ENCODE results near the gene NKAIN1.

NKAIN1 gene

GRCh38 chr1:31221072-31221471 lies 18.6 kb downstream of the NKAIN1 start:
- Histone ChIP-seq H3K27me3 (ENCODE audit: insufficient read depth, low read depth) (no peaks in the 10 kb centered on the region), H3K4me1 (ENCODE audit: low read depth, poor library complexity, severe bottlenecking) (no peaks in the 10 kb centered on the region), H3K36me3 (ENCODE audit: insufficient read depth) (no peaks in the 10 kb centered on the region), H3K27ac (no peak overlapping the region), H3K4me2 (no peak overlapping the region), H4K20me1 (ENCODE audit: insufficient read depth) (no peaks in the 10 kb centered on the region), H3K79me2 (ENCODE audit: insufficient read depth, low read depth) (no peaks in the 10 kb centered on the region), H3K4me3 (IDR thresholded peaks at IDR 0.05; ENCODE audit: insufficient read depth, low read depth, low read length) (no peak overlapping the region), H3K9ac (no peak overlapping the region), H2AFZ (ENCODE audit: low read depth) (no peak overlapping the region)
- no peak for TF ChIP-seq CTCF (conservative IDR thresholded peaks at IDR 0.05; ENCODE audit: low read depth, low read length)

GRCh38 chr1:31219489-31219888 lies 20.2 kb downstream of the NKAIN1 start:
- Histone ChIP-seq H3K79me2 (ENCODE audit: insufficient read depth, low read depth) (no peaks in the 10 kb centered on the region), H3K4me2 (no peak overlapping the region), H3K9ac (no peak overlapping the region), H3K27me3 (ENCODE audit: insufficient read depth, low read depth) (no peaks in the 10 kb centered on the region), H3K27ac (no peak overlapping the region), H3K4me1 (ENCODE audit: low read depth, poor library complexity, severe bottlenecking) (no peaks in the 10 kb centered on the region), H3K4me3 (IDR thresholded peaks at IDR 0.05; ENCODE audit: insufficient read depth, low read depth, low read length) (no peak overlapping the region), H4K20me1 (ENCODE audit: insufficient read depth) (no peaks in the 10 kb centered on the region), H2AFZ (ENCODE audit: low read depth) (no peak overlapping the region), H3K36me3 (ENCODE audit: insufficient read depth) (no peaks in the 10 kb centered on the region)
- TF ChIP-seq CTCF (conservative IDR thresholded peaks at IDR 0.05; ENCODE audit: low read depth, low read length), result no peak

GRCh38 chr1:31218705-31219104 lies 21.0 kb downstream of the NKAIN1 start:
- Histone ChIP-seq H4K20me1 (ENCODE audit: insufficient read depth) (no peaks in the 10 kb centered on the region), H3K36me3 (ENCODE audit: insufficient read depth) (no peaks in the 10 kb centered on the region), H3K4me3 (IDR thresholded peaks at IDR 0.05; ENCODE audit: insufficient read depth, low read depth, low read length) (no peak overlapping the region), H2AFZ (ENCODE audit: low read depth) (no peak overlapping the region), H3K79me2 (ENCODE audit: insufficient read depth, low read depth) (no peaks in the 10 kb centered on the region), H3K27ac (no peak overlapping the region), H3K4me2 (no peak overlapping the region), H3K9ac (no peak overlapping the region), H3K4me1 (ENCODE audit: low read depth, poor library complexity, severe bottlenecking) (no peaks in the 10 kb centered on the region), H3K27me3 (ENCODE audit: insufficient read depth, low read depth) (no peaks in the 10 kb centered on the region)
- no peak for TF ChIP-seq CTCF (conservative IDR thresholded peaks at IDR 0.05; ENCODE audit: low read depth, low read length)

- TF ChIP-seq CTCF (conservative IDR thresholded peaks at IDR 0.05; ENCODE audit: low read depth, low read length), result no peak
- no peaks in the 10 kb centered on the region for H3K4me1 ChIP-seq (ENCODE audit: low read depth, poor library complexity, severe bottlenecking)
- H3K9ac ChIP-seq, result no peak overlapping the region
- H3K79me2 ChIP-seq (ENCODE audit: insufficient read depth, low read depth), result no peaks in the 10 kb centered on the region
- H3K27me3 ChIP-seq (ENCODE audit: insufficient read depth, low read depth), result no peaks in the 10 kb centered on the region
- H2AFZ ChIP-seq (ENCODE audit: low read depth), result no peak overlapping the region
- H3K27ac ChIP-seq, result no peak overlapping the region
- H3K4me3 ChIP-seq (IDR thresholded peaks at IDR 0.05; ENCODE audit: insufficient read depth, low read depth, low read length), result no peak overlapping the region
- no peaks in the 10 kb centered on the region for H3K36me3 ChIP-seq (ENCODE audit: insufficient read depth)
- no peaks in the 10 kb centered on the region for H4K20me1 ChIP-seq (ENCODE audit: insufficient read depth)
- no peak overlapping the region for H3K4me2 ChIP-seq
Measured at GRCh38 chr1:31216016-31216415, 23.7 kb downstream of the NKAIN1 start.
